Measurements from ENCODE around the gene FBXW4. TPM values are rescaled to one million over a fixed set of nuclear protein-coding genes. Genes with fewer than 3 reads are reported as not detected.

FBXW4 gene
- total RNA-seq, 1 donor from 2014 or later = 70.7 TPM

GRCh38 chr10:101726115-101726387 is 31.1 kb upstream of the FBXW4 start:
- Mint-ChIP-seq H3K9me3 (ENCODE audit: low read depth) (no peaks in the 10 kb centered on the region), H3K27me3 (peaks cover 4% of the 10 kb centered on the region), H3K4me3 (ENCODE audit: low read depth) (no peak overlapping the region), H3K4me1 (ENCODE audit: low read depth) (peaks cover 29% of the 10 kb centered on the region), H3K36me3 (ENCODE audit: insufficient read depth) (no peaks in the 10 kb centered on the region), H3K27ac (peak overlapping the region; percentile 94)
- no peak for DNase-seq (ENCODE audit: low spot score, unreplicated experiment)
- TF ChIP-seq, protein P1, sequence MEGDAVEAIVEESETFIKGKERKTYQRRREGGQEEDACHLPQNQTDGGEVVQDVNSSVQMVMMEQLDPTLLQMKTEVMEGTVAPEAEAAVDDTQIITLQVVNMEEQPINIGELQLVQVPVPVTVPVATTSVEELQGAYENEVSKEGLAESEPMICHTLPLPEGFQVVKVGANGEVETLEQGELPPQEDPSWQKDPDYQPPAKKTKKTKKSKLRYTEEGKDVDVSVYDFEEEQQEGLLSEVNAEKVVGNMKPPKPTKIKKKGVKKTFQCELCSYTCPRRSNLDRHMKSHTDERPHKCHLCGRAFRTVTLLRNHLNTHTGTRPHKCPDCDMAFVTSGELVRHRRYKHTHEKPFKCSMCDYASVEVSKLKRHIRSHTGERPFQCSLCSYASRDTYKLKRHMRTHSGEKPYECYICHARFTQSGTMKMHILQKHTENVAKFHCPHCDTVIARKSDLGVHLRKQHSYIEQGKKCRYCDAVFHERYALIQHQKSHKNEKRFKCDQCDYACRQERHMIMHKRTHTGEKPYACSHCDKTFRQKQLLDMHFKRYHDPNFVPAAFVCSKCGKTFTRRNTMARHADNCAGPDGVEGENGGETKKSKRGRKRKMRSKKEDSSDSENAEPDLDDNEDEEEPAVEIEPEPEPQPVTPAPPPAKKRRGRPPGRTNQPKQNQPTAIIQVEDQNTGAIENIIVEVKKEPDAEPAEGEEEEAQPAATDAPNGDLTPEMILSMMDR (IDR thresholded peaks at IDR 0.05; ENCODE audit: unreplicated experiment) = no peak

- Mint-ChIP-seq H3K4me3 (ENCODE audit: low read depth) (no peak overlapping the region), H3K27ac (peak overlapping the region; percentile 94), H3K36me3 (ENCODE audit: insufficient read depth) (no peaks in the 10 kb centered on the region), H3K9me3 (ENCODE audit: low read depth) (no peaks in the 10 kb centered on the region), H3K4me1 (ENCODE audit: low read depth) (peaks cover 29% of the 10 kb centered on the region), H3K27me3 (peaks cover 4% of the 10 kb centered on the region)
- no peak for DNase-seq (ENCODE audit: low spot score, unreplicated experiment)
- TF ChIP-seq, protein P1 (IDR thresholded peaks at IDR 0.05; ENCODE audit: unreplicated experiment) = no peak
Measured at GRCh38 chr10:101725296-101726114, 30.5 kb upstream of the FBXW4 start.

DNA sequence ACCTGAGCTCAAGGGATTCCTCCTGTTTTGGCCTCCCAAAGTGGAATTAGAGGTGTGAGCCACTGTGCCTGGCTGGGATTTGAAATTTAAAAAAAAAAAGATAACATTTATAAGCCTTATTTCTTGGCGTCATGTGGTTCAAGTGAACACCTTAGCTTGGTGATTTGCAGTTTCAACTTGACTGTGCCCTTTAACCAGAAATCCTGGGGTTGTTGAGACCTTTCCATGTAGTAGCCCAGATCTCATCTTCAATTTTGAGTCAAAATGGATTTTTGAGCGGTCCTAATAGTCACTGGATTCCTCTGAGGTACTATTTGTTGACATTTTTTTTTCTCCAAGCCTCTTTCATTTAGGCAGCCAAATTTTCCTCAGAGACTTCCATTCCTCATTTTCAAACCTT is 29.5 kb upstream of the FBXW4 start:
- peaks cover 4% of the 10 kb centered on the region for H3K27me3 Mint-ChIP-seq
- DNase-seq (ENCODE audit: low spot score, unreplicated experiment) = no peak
- peak overlapping the region; percentile 94 for H3K27ac Mint-ChIP-seq
- peaks cover 31% of the 10 kb centered on the region for H3K4me1 Mint-ChIP-seq (ENCODE audit: low read depth)
- no peak overlapping the region for H3K4me3 Mint-ChIP-seq (ENCODE audit: low read depth)
- TF ChIP-seq, protein P1 (IDR thresholded peaks at IDR 0.05; ENCODE audit: unreplicated experiment) = no peak
- no peaks in the 10 kb centered on the region for H3K9me3 Mint-ChIP-seq (ENCODE audit: low read depth)
- H3K36me3 Mint-ChIP-seq (ENCODE audit: insufficient read depth) = no peaks in the 10 kb centered on the region

DNA sequence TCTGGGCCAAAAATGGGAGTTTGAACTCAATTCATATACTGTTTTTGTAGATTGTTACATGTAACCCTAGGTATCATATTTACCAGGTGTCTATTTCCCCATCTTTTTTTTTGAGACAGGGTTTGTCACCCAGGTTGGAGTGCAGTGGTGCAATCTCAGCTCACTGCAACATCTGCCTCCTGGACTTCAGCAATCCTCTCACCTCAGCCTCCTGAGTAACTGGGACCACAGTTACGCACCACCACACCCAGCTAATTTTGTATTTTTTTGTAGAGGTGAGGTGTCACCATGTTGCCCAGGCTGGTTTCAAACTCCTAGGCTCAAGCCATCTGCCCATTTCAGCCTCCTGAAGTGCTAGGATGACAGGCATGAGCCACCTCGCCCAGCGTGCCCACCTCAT is 28.2 kb upstream of the FBXW4 start:
- H3K27ac Mint-ChIP-seq = no peak overlapping the region

GRCh38 chr10:101721806-101722205 is 26.8 kb upstream of the FBXW4 start:
- peaks cover 36% of the 10 kb centered on the region for H3K4me1 Mint-ChIP-seq (ENCODE audit: low read depth)
- no peaks in the 10 kb centered on the region for H3K9me3 Mint-ChIP-seq (ENCODE audit: low read depth)
- H3K36me3 Mint-ChIP-seq (ENCODE audit: insufficient read depth) = no peaks in the 10 kb centered on the region
- no peak overlapping the region for H3K4me3 Mint-ChIP-seq (ENCODE audit: low read depth)
- no peak overlapping the region for H3K27ac Mint-ChIP-seq
- TF ChIP-seq, protein P1 (IDR thresholded peaks at IDR 0.05; ENCODE audit: unreplicated experiment) = no peak
- DNase-seq (ENCODE audit: low spot score, unreplicated experiment) = no peak
- no peaks in the 10 kb centered on the region for H3K27me3 Mint-ChIP-seq

More for the DNA sequence above, 28.2 kb upstream of the FBXW4 start:
- no peak overlapping the region for H3K4me3 Mint-ChIP-seq (ENCODE audit: low read depth)
- DNase-seq (ENCODE audit: low spot score, unreplicated experiment) = no peak
- no peaks in the 10 kb centered on the region for H3K36me3 Mint-ChIP-seq (ENCODE audit: insufficient read depth)
- H3K4me1 Mint-ChIP-seq (ENCODE audit: low read depth) = peaks cover 34% of the 10 kb centered on the region
- peaks cover 4% of the 10 kb centered on the region for H3K27me3 Mint-ChIP-seq
- no peaks in the 10 kb centered on the region for H3K9me3 Mint-ChIP-seq (ENCODE audit: low read depth)
- TF ChIP-seq, protein P1 (IDR thresholded peaks at IDR 0.05; ENCODE audit: unreplicated experiment) = no peak

Data from progenitor cell of endocrine pancreas (in vitro differentiated cells).